Spleen (tissue), 11 donors: Measurements from ENCODE around the gene SKIC3. TPM values are rescaled to one million over a fixed set of nuclear protein-coding genes. Genes with fewer than 3 reads are reported as not detected.

Experiments used
- DNase-seq: peaks from one replicate; pipeline ENCODE4 v3.0.0-alpha.2; 2020
- H3K27ac ChIP-seq, 8 donors: fragments of 200-600 bp; sonication (generic) in 7 of 8; 1 replicate in 4 of 8; 2 replicates in 4 of 8; pipeline versions ENCODE4 v1.5.0 to v1.8.0; 2016 to 2021; ENCODE audit warnings: inconsistent platforms in 4 of 8, mild to moderate bottlenecking in 4 of 8, moderate library complexity in 1 of 8
- H3K27me3 ChIP-seq, 7 donors: fragments of 200-600 bp; sonication (generic) in 6 of 7; replicated peaks in 1 of 7; 1 replicate in 4 of 7; 2 replicates in 3 of 7; pipeline versions ENCODE4 v1.5.0 to v1.8.0; 2016 to 2021; ENCODE audit warnings: inconsistent platforms in 3 of 7, mild to moderate bottlenecking in 1 of 7
- H3K36me3 ChIP-seq, 6 donors: fragments of 200-600 bp; sonication (generic) in 5 of 6; 1 replicate in 4 of 6; 2 replicates in 2 of 6; pipeline versions ENCODE4 v1.5.0 to v1.8.0; 2016 to 2021; ENCODE audit warnings: inconsistent platforms in 2 of 6
- H3K4me1 ChIP-seq, 6 donors: fragments of 200-600 bp; sonication (generic) in 5 of 6; 1 replicate in 3 of 6; 2 replicates in 3 of 6; pipeline versions ENCODE4 v1.5.0 to v1.8.0; 2016 to 2021; ENCODE audit warnings: inconsistent platforms in 3 of 6
- H3K4me3 ChIP-seq, 8 donors: fragments of 200-600 bp; sonication (generic) in 7 of 8; 1 replicate in 4 of 8; 2 replicates in 4 of 8; pipeline versions ENCODE4 v1.5.0 to v1.8.0; 2016 to 2021; ENCODE audit warnings: inconsistent platforms in 4 of 8, mild to moderate bottlenecking in 4 of 8, moderate library complexity in 2 of 8
- H3K9me3 ChIP-seq, 8 donors: fragments of 200-600 bp; sonication (generic) in 7 of 8; 1 replicate in 4 of 8; 2 replicates in 4 of 8; pipeline versions ENCODE4 v1.5.0 to v1.8.0; 2016 to 2021; ENCODE audit warnings: inconsistent platforms in 4 of 8
- CTCF ChIP-seq, 11 experiments: fragments of 200-600 bp in 7 of 11; fragments of 450-650 bp in 4 of 11; sonication (generic) in 4 of 11; IDR thresholded peaks in 8 of 11; conservative IDR thresholded peaks in 3 of 11; 1 replicate in 7 of 11; 2 replicates in 4 of 11; pipeline versions ENCODE4 v1.4.0 to v1.8.0; 2016 to 2021; ENCODE audit warnings: antibody characterized with exemption in 11 of 11, inconsistent platforms in 4 of 11, mild to moderate bottlenecking in 1 of 11
- POLR2A ChIP-seq, 3 donors: fragments of 450-650 bp; IDR thresholded peaks; one replicate each; pipeline ENCODE4 v1.5.1; 2017; ENCODE audit warnings: antibody characterized with exemption in 3 of 3, mild to moderate bottlenecking in 1 of 3
- POLR2AphosphoS5 ChIP-seq, 3 donors: sonication (generic); formaldehyde crosslinking; IDR thresholded peaks; one replicate each; pipeline ENCODE4 v1.5.1; 2017; ENCODE audit warnings: antibody characterized with exemption in 3 of 3
- WGBS, 5 donors: extraction: QIAGEN DNeasy Blood & Tissue Kit in 3 of 5; methylation state at CpG; one replicate each; pipeline versions ENCODE4 v1.1.5 to v1.1.7; 2013 to 2018; 5-methylcytosine and 5-hydroxymethylcytosine counted together
- intact Hi-C: fragments of 100-400 bp; cut with DNase I; formaldehyde crosslinking; loops from one replicate; pipeline ENCODE4 v1.15.0; 2023; ENCODE audit warnings: low total_unique reads
- polyA plus RNA-seq, 3 donors: library from polyadenylated mRNA; stranded (reverse); fragments of 200-250 nt; gene quantifications; one replicate each; pipeline ENCODE4 v1.2.1, GENCODE V29; 2013
- total RNA-seq, 7 donors: library from RNA; depleted of rRNA in 3 of 7; stranded (reverse); fragments of >200 nt in 3 of 7; fragmentation: NEBNext Ultra II Directional in 4 of 7; extraction: Animal tissue kit (Norgen Biotek cat#: 25700) in 4 of 7; gene quantifications; one replicate each; pipeline versions ENCODE4 v1.1.0 to v1.2.1, GENCODE V29; 2016 to 2021
- donor health status: healthy with polysubstance abuse.
- donor health status: DM: no; HTN: no; CAD: no; lungs with moderate emphysema.
- donor health status: DM: no; HTN: no; CAD: no.
- donor health status: Bipolar disorder and iron deficiency.
- donor health status: healthy.
- donor health status: DM: no; HTN: no; CAD: no.
- donor health status: DM: yes; HTN: yes; CAD: no.

The SKIC3 gene
- total and polyA plus RNA-seq, 10 donors: 18.6 to 92.0 (median 64.6) TPM

GRCh38 chr5:95572016-95572415 lies 17.2 kb upstream of the SKIC3 start:
- H3K36me3 ChIP-seq: peaks cover 0 to 65% (median 2%) of the 10 kb centered on the region in 6 donors
- 94 to 99% (median 96%) methylated on average over 2 of the region's 2 CpGs for WGBS, 5 donors
- H3K27ac ChIP-seq: no peak overlapping the region
- H3K9me3 ChIP-seq: peaks cover 0 to 8% (median 2%) of the 10 kb centered on the region in 8 donors
- DNase-seq: no peak
- H3K4me3 ChIP-seq: no peak overlapping the region
- intact Hi-C loops: no loop called here
- TF ChIP-seq POLR2A (IDR thresholded peaks at IDR 0.05) (no peak), CTCF (IDR thresholded peaks at IDR 0.05 in 8 of 11, conservative IDR thresholded peaks at IDR 0.05 in 3 of 11) (no peak), POLR2AphosphoS5 (IDR thresholded peaks at IDR 0.05) (no peak)
- no peaks in the 10 kb centered on the region for H3K4me1 ChIP-seq
- H3K27me3 ChIP-seq: no peaks in the 10 kb centered on the region

DNA sequence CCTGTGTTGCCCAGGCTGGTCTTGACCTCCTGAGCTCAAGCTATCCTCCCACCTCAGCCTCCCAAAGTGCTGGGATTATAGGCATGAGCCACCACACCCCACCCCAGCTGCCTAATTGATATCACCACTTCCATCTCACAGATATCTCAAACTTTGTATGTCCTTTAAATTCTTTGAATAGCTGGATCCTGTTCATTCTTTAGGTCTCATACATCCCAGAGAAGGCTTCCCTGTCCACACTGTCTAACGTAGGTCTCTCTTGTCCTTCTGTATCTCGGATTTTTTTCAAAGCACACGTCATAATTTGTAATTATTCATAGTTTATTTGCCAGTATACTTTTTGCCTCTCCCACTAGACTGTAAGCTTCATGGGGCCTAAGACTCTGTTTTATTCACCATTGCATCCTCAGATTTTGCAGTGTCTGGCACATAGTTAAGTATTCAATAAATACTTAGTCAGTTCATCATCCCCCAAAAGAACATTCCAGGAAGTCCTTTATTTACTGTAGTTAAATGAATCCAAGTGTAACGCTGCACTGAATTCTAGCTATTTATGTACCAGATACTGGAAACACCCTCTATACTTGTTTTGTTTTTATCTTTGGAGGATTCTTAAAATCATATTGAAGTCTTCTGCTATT lies 10.6 kb upstream of the SKIC3 start:
- no peak for DNase-seq
- H3K27ac ChIP-seq: no peak overlapping the region
- TF ChIP-seq POLR2AphosphoS5 (IDR thresholded peaks at IDR 0.05) (no peak), POLR2A (IDR thresholded peaks at IDR 0.05) (no peak), CTCF (IDR thresholded peaks at IDR 0.05 in 8 of 11, conservative IDR thresholded peaks at IDR 0.05 in 3 of 11) (no peak)
- no peak overlapping the region for H3K4me3 ChIP-seq
- H3K4me1 ChIP-seq: no peaks in the 10 kb centered on the region
- H3K27me3 ChIP-seq: no peaks in the 10 kb centered on the region
- H3K36me3 ChIP-seq: peaks cover 0 to 46% (median 2%) of the 10 kb centered on the region in 6 donors
- intact Hi-C loops: no loop called here
- H3K9me3 ChIP-seq: no peaks in the 10 kb centered on the region
- WGBS, 5 donors: 88 to 93% (median 93%) methylated on average over 4 of the region's 4 CpGs

GRCh38 chr5:95564450-95564849 lies 9.7 kb upstream of the SKIC3 start:
- no peaks in the 10 kb centered on the region for H3K27me3 ChIP-seq
- 81 to 88% (median 84%) methylated on average over 4 of the region's 4 CpGs for WGBS, 5 donors
- no peaks in the 10 kb centered on the region for H3K9me3 ChIP-seq
- intact Hi-C loops: no loop called here
- DNase-seq: no peak
- peaks cover 0 to 38% (median 2%) of the 10 kb centered on the region in 6 donors for H3K36me3 ChIP-seq
- TF ChIP-seq POLR2AphosphoS5 (IDR thresholded peaks at IDR 0.05): no peak
- no peak for TF ChIP-seq POLR2A (IDR thresholded peaks at IDR 0.05)
- TF ChIP-seq CTCF (IDR thresholded peaks at IDR 0.05 in 8 of 11, conservative IDR thresholded peaks at IDR 0.05 in 3 of 11): no peak
- H3K4me1 ChIP-seq: no peaks in the 10 kb centered on the region
- no peak overlapping the region for H3K4me3 ChIP-seq
- H3K27ac ChIP-seq: no peak overlapping the region

GRCh38 chr5:95563367-95563766 lies 8.6 kb upstream of the SKIC3 start:
- H3K27me3 ChIP-seq: no peaks in the 10 kb centered on the region
- H3K36me3 ChIP-seq: peaks cover 0 to 27% (median 0%) of the 10 kb centered on the region in 6 donors
- no peak overlapping the region for H3K27ac ChIP-seq
- H3K4me3 ChIP-seq: no peak overlapping the region
- TF ChIP-seq POLR2A (IDR thresholded peaks at IDR 0.05): no peak
- TF ChIP-seq CTCF (IDR thresholded peaks at IDR 0.05 in 8 of 11, conservative IDR thresholded peaks at IDR 0.05 in 3 of 11): no peak
- TF ChIP-seq POLR2AphosphoS5 (IDR thresholded peaks at IDR 0.05): no peak
- H3K9me3 ChIP-seq: no peaks in the 10 kb centered on the region
- WGBS, 5 donors: 92 to 96% (median 94%) methylated on average over 5 of the region's 5 CpGs
- DNase-seq: no peak
- no peaks in the 10 kb centered on the region for H3K4me1 ChIP-seq
- intact Hi-C loops: no loop called here
